GM12864 (cell line): ENCODE measurements around the gene C10orf90.

ENCODE experiments used
- DNase-seq: peaks from one replicate; pipeline ENCODE4 v3.0.0-alpha.2; 2011; ENCODE audit warnings: low read depth
- H3K4me3 ChIP-seq: 2 replicates; pipeline ENCODE4 v1.5.1; 2011; ENCODE audit warnings: mild to moderate bottlenecking, low read depth, low read length, control low read depth
- CTCF ChIP-seq: IDR thresholded peaks from 2 replicates; pipeline ENCODE4 v1.5.1; 2011; ENCODE audit warnings: low read depth, mild to moderate bottlenecking, moderate library complexity, low read length, control low read depth, inconsistent platforms; ENCODE audit errors: missing control alignments

The C10orf90 gene

DNA sequence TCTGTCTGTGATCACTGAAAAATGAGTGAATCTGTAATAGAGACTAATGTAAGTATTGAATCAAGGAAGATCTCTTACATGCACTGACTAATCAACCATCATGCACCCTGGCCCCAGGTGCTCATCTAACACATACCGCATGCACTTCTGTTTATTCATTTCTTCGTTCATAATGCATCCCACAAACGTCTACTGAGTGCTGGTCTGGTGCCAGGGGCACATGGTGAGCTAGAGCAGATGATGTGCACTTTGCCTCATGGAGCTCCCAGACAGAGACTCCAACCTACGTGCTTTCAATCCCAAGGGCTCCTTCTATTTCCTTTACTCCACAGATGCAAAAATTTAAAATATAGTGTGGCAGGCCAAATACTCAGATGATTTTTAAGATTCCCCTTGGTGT lies 10.7 kb downstream of the C10orf90 start:
- no peak for DNase-seq
- TF ChIP-seq CTCF, result no peak
- no peak overlapping the region for H3K4me3 ChIP-seq

GRCh38 chr10:126658928-126659327 lies 11.6 kb downstream of the C10orf90 start:
- H3K4me3 ChIP-seq, result no peak overlapping the region
- no peak for TF ChIP-seq CTCF
- no peak for DNase-seq

- no peak for TF ChIP-seq CTCF
- no peak for DNase-seq
- no peak overlapping the region for H3K4me3 ChIP-seq
Observed at GRCh38 chr10:126654579-126654978, 15.9 kb downstream of the C10orf90 start.

- H3K4me3 ChIP-seq, result no peak overlapping the region
- DNase-seq, result no peak
- TF ChIP-seq CTCF, result no peak
Observed at GRCh38 chr10:126651467-126651866, 19.0 kb downstream of the C10orf90 start.

- no peak for DNase-seq
- TF ChIP-seq CTCF, result no peak
- H3K4me3 ChIP-seq, result no peak overlapping the region
Observed at GRCh38 chr10:126650161-126650560, 20.3 kb downstream of the C10orf90 start.

DNA sequence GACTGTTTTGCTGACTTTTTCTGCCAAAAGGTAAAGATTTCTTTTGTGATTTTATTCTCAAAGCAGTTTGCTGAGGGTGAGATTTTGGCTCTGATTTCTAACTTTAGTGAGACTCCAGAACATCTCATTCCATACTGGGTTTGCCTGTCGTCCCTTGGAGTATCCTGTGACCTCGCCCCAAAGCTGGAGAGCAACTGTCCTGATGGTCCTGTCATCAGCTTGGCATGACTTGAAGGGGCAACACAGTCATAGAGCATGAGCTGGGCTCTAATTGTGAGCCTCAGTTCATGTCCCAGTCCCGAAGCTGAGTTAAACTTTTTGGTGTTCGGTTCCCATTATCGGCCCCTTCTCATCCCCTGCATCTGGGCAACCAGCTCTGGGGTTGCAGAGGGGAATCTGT lies 23.4 kb downstream of the C10orf90 start:
- H3K4me3 ChIP-seq, result no peak overlapping the region
- no peak for DNase-seq

More for the DNA sequence above, 23.4 kb downstream of the C10orf90 start:
- TF ChIP-seq CTCF, result no peak
